ENCODE results near the gene WDR91. TPM values are rescaled to one million over a fixed set of nuclear protein-coding genes. Genes with fewer than 3 reads are reported as not detected.
"Not testable (repeated sequence)": the region's sequence is repeated elsewhere in the genome, so short reads cannot be mapped to it uniquely, and the experiment has no call there.

WDR91 gene
- total RNA-seq, 1 donor from 2014 or later: 5.4 TPM

GRCh38 chr7:135236727-135237126, 25.4 kb upstream of the WDR91 start:
- DNase-seq: no peak
- no peaks in the 10 kb centered on the region for H3K9me3 ChIP-seq (replicated peaks)
- H3K36me3 ChIP-seq: no peaks in the 10 kb centered on the region
- H3K4me1 ChIP-seq: no peaks in the 10 kb centered on the region
- TF ChIP-seq CTCF (IDR thresholded peaks at IDR 0.05; ENCODE audit: borderline replicate concordance): no peak
- no peak overlapping the region for H3K4me3 ChIP-seq
- H3K27me3 ChIP-seq (ENCODE audit: low read depth): peaks cover 17% of the 10 kb centered on the region
- intact Hi-C loops (cut with micrococcal nuclease): no loop called here
- no peak overlapping the region for H3K27ac ChIP-seq (replicated peaks)

GRCh38 chr7:135235841-135236240, 24.5 kb upstream of the WDR91 start:
- Histone ChIP-seq H3K27me3 (ENCODE audit: low read depth) (peaks cover 17% of the 10 kb centered on the region), H3K4me1 (no peaks in the 10 kb centered on the region), H3K9me3 (replicated peaks) (no peaks in the 10 kb centered on the region), H3K27ac (replicated peaks) (no peak overlapping the region), H3K36me3 (no peaks in the 10 kb centered on the region), H3K4me3 (no peak overlapping the region)
- no peak for DNase-seq
- TF ChIP-seq CTCF (IDR thresholded peaks at IDR 0.05; ENCODE audit: borderline replicate concordance): no peak
- intact Hi-C loops (cut with micrococcal nuclease): no loop called here

- H3K4me1 ChIP-seq: no peaks in the 10 kb centered on the region
- H3K27ac ChIP-seq (replicated peaks): no peak overlapping the region
- H3K27me3 ChIP-seq (ENCODE audit: low read depth): peaks cover 12% of the 10 kb centered on the region
- TF ChIP-seq CTCF (IDR thresholded peaks at IDR 0.05; ENCODE audit: borderline replicate concordance): no peak
- DNase-seq: no peak
- H3K4me3 ChIP-seq: no peak overlapping the region
- H3K36me3 ChIP-seq: no peaks in the 10 kb centered on the region
- intact Hi-C loops (cut with micrococcal nuclease): no loop called here
- H3K9me3 ChIP-seq (replicated peaks): no peaks in the 10 kb centered on the region
These were observed 23.4 kb upstream of the WDR91 start for GRCh38 chr7:135234727-135235126.

- DNase-seq; H3K27me3 ChIP-seq (ENCODE audit: low read depth); H3K9me3 ChIP-seq (replicated peaks); H3K36me3 ChIP-seq; intact Hi-C loops (cut with micrococcal nuclease); H3K4me3 ChIP-seq; H3K27ac ChIP-seq (replicated peaks); H3K4me1 ChIP-seq: not testable (repeated sequence)
These were observed 22.8 kb upstream of the WDR91 start for GRCh38 chr7:135234095-135234494.

- H3K27ac ChIP-seq (replicated peaks): no peak within 1 kb of the TSS
- H3K27me3 ChIP-seq (ENCODE audit: low read depth): peaks cover 5% of the 10 kb centered on the region
- H3K4me3 ChIP-seq: no peak within 1 kb of the TSS
- TF ChIP-seq CTCF (IDR thresholded peaks at IDR 0.05; ENCODE audit: borderline replicate concordance): no peak
- H3K36me3 ChIP-seq: no peaks in the 10 kb centered on the region
- H3K9me3 ChIP-seq (replicated peaks): no peaks in the 10 kb centered on the region
- no peak for DNase-seq
- no peaks in the 10 kb centered on the region for H3K4me1 ChIP-seq
- intact Hi-C loops (cut with micrococcal nuclease): no loop called here
These were observed 22.2 kb upstream of the WDR91 start, which contains the start of gene STRA8 for GRCh38 chr7:135233570-135233969. Gene STRA8 (plus strand): TSS chr7:135233838. CDS start chr7:135240525, 6,687 bp downstream.

- H3K4me1 ChIP-seq: no peaks in the 10 kb centered on the region
- H3K27me3 ChIP-seq (ENCODE audit: low read depth): no peaks in the 10 kb centered on the region
- H3K27ac ChIP-seq (replicated peaks): no peak overlapping the region
- no peak for DNase-seq
- no peaks in the 10 kb centered on the region for H3K36me3 ChIP-seq
- intact Hi-C loops (cut with micrococcal nuclease): no loop called here
- H3K4me3 ChIP-seq: no peak overlapping the region
- no peaks in the 10 kb centered on the region for H3K9me3 ChIP-seq (replicated peaks)
- no peak for TF ChIP-seq CTCF (IDR thresholded peaks at IDR 0.05; ENCODE audit: borderline replicate concordance)
These were observed 21.4 kb upstream of the WDR91 start for GRCh38 chr7:135232720-135233119.
